Measurements from ENCODE around the gene GRM8. TPM values are rescaled to one million over a fixed set of nuclear protein-coding genes. Genes with fewer than 3 reads are reported as not detected.

GRM8 gene
- total RNA-seq, 1 experiment from 2014 or later = not detected

- in situ Hi-C loops (cut with HindIII; ENCODE audit: low pct_unique_long_range_greater_than_20kb, low sequenced_read_pairs) (no loop called here), intact Hi-C loops (cut with micrococcal nuclease; ENCODE audit: unreplicated experiment) (no loop called here)
- TF ChIP-seq POLR2AphosphoS5 (IDR thresholded peaks at IDR 0.05; ENCODE audit: low read depth, low read length) (no peak), CTCF (IDR thresholded peaks at IDR 0.05) (no peak), SIN3A (IDR thresholded peaks at IDR 0.05; ENCODE audit: borderline replicate concordance, insufficient read depth, low read depth, low read length) (no peak), TCF7L2 (IDR thresholded peaks at IDR 0.05; ENCODE audit: low read depth, low read length) (no peak), REST (IDR thresholded peaks at IDR 0.05; ENCODE audit: insufficient read depth in 1 of 2, low read depth in 2 of 2, low read length in 1 of 2) (no peak)
- Histone ChIP-seq H3K27ac (ENCODE audit: low read length) (no peak overlapping the region), H3K4me3 (ENCODE audit: low read depth in 2 of 2, low read length in 2 of 2) (no peak overlapping the region), H3K27me3 (ENCODE audit: control insufficient read depth, insufficient read depth, low read length) (no peaks in the 10 kb centered on the region), H3K4me1 (ENCODE audit: control insufficient read depth, insufficient read depth, low read length) (no peaks in the 10 kb centered on the region), H3K9me3 (ENCODE audit: control insufficient read depth, insufficient read depth, low read depth, low read length) (no peaks in the 10 kb centered on the region), H3K36me3 (ENCODE audit: control insufficient read depth, insufficient read depth, low read length) (no peaks in the 10 kb centered on the region)
- DNase-seq (ENCODE audit: low read depth, low spot score) (no peak), ATAC-seq (no peak)
- ChIA-PET POLR2A (interaction anchor here (0.6 kb wide), 1 partner anchor 11 kb away, joined by 5 read pairs; no protein-coding TSS in a partner anchor), CTCF (no interaction called here)
- no TSS peak for BruUV-seq (replicated peaks)
These were observed 474.6 kb downstream of the GRM8 start for GRCh38 chr7:126778101-126778500.

GRCh38 chr7:126776498-126776897 lies 476.2 kb downstream of the GRM8 start:
- no peak overlapping the region for H3K4me3 ChIP-seq (ENCODE audit: low read depth in 2 of 2, low read length in 2 of 2)
- ChIA-PET POLR2A (no interaction called here), CTCF (no interaction called here)
- ATAC-seq (no peak), DNase-seq (ENCODE audit: low read depth, low spot score) (no peak)
- intact Hi-C loops (cut with micrococcal nuclease; ENCODE audit: unreplicated experiment) (no loop called here), in situ Hi-C loops (cut with HindIII; ENCODE audit: low pct_unique_long_range_greater_than_20kb, low sequenced_read_pairs) (no loop called here)
- no peaks in the 10 kb centered on the region for H3K36me3 ChIP-seq (ENCODE audit: control insufficient read depth, insufficient read depth, low read length)
- TF ChIP-seq REST (IDR thresholded peaks at IDR 0.05; ENCODE audit: insufficient read depth in 1 of 2, low read depth in 2 of 2, low read length in 1 of 2) (no peak), POLR2AphosphoS5 (IDR thresholded peaks at IDR 0.05; ENCODE audit: low read depth, low read length) (no peak), SIN3A (IDR thresholded peaks at IDR 0.05; ENCODE audit: borderline replicate concordance, insufficient read depth, low read depth, low read length) (no peak), TCF7L2 (IDR thresholded peaks at IDR 0.05; ENCODE audit: low read depth, low read length) (no peak), CTCF (IDR thresholded peaks at IDR 0.05) (no peak)
- no peaks in the 10 kb centered on the region for H3K9me3 ChIP-seq (ENCODE audit: control insufficient read depth, insufficient read depth, low read depth, low read length)
- no peaks in the 10 kb centered on the region for H3K4me1 ChIP-seq (ENCODE audit: control insufficient read depth, insufficient read depth, low read length)
- H3K27ac ChIP-seq (ENCODE audit: low read length) = no peak overlapping the region
- no peaks in the 10 kb centered on the region for H3K27me3 ChIP-seq (ENCODE audit: control insufficient read depth, insufficient read depth, low read length)
- no TSS peak for BruUV-seq (replicated peaks)
